ENCODE data around the gene FBP2.

- TF ChIP-seq CTCF (IDR thresholded peaks at IDR 0.05; ENCODE audit: insufficient read depth, low read length, poor library complexity, severe bottlenecking) = no peak
- TF ChIP-seq EZH2phosphoT487 (conservative IDR thresholded peaks at IDR 0.05; ENCODE audit: low read length) = no peak
These were observed 16.6 kb downstream of the FBP2 start for GRCh38 chr9:94577036-94577435.

Measured in SU-DHL-6 (cell line).